GM19468 (cell line): ENCODE measurements around the gene ITPR2.
"Not testable (repeated sequence)": the region's sequence is repeated elsewhere in the genome, so short reads cannot be mapped to it uniquely, and the experiment has no call there.

Experiments used
- ATAC-seq: cut with Tn5 transposase; IDR thresholded peaks from one replicate; pipeline ENCODE4 v1.9.1; 2021; ENCODE audit warnings: mild to moderate bottlenecking, moderate library complexity, moderate number of reproducible peaks; ENCODE audit not compliant: unreplicated experiment; ENCODE audit errors: extremely low read depth

Gene ITPR2

DNA sequence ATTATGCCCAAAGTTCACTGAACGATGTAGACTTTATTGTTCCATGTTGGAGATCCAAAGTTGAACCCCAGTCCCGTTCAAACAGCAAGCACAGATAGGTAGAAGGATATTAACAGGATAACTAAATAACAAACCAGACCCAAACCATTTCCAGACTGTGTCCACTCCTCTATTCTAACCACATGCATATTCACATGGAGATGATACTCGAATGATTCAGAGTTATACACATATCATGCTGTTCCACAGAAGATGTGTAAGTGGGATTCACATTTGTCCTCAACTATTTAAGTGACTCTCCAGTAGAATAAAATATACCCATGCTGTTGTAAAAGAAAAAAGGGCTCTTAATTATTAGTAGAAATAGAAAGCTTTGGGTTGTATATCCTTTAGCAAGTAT is 185.9 kb downstream of the ITPR2 start:
- ATAC-seq: no peak

DNA sequence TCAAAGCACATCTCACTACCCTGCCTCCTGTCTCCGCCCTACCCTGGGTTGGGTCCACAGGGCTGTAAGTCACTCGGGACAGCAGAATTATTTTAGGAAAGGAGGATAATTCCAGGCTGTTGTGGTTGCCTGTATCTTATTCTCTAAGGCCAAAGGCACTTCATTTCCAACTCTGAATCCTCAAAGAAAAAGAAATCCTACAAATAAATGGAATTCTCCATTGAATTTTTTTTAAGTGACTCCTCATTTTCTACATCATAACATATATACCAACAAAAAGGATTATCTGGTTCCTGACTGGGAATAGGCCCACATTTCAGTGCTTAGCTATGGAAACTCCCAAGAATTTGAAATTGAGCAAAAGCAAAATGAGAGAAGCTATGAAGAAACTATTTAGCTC is 186.4 kb downstream of the ITPR2 start:
- ATAC-seq: no peak

DNA sequence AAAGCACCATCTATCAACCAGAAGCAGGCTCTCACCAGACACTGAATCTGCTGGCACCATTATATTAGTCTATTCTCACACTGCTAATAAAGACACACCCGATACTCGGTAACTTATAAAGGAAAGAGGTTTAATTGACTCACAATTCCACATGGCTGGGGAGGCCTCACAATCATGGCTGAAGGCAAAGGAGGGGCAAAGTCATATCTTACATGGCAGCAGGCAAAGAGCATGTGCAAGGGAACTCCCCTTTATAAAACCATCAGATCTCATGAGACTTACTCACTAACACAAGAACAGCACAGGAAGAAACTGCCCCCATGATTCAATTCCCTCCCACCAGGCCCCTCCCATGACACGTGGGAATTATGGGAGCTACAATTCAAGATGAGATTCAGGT is 188.6 kb downstream of the ITPR2 start:
- not testable (repeated sequence) for ATAC-seq

DNA sequence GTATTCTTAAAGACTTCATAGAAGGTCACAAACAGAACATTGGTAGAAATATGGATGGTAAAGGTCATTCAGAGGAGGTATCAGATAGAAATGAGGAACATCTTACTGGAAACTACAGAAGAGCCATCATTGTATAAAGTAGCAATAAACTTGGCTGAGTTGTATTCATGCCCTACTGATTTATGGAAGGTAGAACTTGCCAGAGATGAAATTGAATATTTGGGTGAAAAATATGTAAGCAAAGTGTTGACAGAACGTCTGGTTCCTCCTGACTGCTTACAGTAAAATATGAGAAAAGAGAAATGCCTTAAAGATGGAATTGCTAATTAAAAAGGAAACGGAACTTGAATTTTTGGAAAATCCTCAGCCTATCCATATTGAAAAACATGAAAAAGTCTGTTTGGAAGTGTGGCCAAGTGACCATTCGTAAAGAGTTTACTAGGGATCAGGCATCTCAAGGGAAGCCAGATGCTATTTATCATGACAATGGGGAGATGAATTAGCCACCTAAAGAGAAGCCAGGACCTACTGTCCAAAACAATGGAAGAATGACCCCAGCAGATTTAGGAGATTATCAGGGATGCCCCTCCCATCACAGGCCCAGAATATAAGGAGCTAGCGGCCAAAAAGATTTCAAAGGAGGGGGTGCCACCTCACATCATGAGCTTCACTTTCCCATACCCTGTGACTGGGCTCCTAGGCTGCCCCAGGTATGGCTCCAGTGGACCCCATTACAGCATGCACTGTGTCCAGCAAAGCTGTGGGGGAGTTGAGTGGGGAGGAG is 189.3 kb downstream of the ITPR2 start:
- no peak for ATAC-seq

DNA sequence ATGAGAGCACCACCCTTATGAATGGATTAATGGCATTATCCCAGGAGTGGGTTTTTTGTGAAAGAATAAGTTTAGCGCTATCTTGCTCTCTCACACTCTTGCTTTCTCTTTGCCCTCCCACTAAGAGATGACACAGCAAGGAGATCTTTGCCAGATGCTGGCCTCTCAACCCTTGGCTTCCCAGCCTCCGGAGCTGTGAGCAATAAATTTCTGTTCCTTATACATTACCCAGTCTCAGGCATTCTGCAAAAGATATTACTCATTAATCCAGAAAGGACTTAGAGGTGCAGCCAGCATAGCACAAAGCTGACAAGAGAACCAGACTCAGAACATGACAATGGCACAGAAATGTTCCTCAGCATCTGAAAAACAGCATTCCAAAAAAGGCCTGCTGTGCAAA is 190.6 kb downstream of the ITPR2 start:
- no peak for ATAC-seq

DNA sequence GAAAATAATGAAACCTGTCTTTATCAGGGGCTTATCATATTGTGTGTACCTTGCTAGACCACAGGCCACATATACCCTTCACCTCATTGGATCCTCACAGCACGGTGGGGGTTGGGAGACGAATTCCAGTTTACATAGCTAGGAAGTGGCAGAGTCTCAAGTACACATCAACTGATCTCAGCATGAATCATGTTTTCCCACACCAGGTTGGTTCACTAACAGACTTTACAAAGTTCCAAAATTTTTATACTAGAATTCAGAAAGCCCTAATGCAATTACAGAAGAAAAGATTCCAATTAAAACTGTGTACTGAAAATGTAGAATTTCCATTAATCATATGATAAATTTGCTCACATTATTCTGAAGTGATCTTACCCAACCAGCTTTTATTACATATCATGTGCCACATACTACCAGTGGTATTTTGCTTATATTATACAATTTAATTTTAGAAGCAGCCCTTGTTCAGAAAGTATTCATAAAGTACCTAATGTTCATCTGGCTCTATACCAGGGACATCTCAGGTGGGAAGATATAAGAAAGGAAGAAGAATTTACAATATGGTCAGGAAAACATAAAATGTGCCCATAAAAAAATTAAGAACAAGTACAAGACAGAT is 196.2 kb downstream of the ITPR2 start:
- ATAC-seq: no peak

DNA sequence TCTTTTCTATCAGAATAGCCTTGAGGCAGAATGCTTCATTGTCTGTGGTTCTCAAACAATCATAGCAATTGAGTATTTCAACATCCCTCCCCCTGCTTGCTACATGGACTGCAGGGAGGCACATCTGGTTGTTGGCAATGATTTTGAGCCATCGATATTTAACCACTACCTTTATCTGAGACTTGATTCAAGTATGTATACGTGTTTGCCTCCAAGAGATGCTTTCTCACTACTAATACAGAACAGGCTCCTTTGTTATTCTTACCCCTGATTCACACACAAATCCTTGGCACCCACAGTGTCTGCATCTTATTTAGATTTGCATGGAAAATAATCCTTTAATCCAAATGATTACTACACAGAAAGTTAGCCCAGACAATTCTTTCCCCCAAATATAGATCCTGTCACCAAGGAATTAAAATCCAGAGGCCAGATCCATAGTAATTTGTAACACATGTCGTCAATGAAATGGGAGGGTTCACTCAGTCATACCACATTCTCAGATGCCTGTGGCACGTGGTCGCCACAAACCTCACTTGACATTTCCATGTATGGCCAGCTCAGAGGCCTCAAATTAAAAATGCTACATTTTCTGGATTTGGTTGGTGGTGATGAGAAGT is 199.3 kb downstream of the ITPR2 start:
- ATAC-seq: no peak

DNA sequence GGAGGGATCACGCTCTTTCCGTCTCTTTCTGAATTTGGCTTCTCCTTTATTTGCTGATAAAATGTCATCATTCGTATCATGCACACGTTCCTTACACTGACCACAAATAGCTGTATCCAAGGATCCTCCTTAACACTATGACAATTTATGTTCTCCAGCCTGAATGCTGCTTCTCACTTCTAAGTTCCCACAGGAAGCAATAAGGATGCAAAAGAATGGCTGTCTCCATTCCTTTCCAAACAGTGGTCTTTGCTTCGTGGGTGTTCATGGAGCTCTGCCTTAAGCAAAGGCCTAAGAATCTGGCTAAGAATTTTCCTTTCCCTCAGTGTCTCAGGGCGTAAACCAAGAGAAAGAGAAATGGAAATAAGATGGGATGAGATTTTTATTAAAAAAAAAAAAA is 200.2 kb downstream of the ITPR2 start:
- no peak for ATAC-seq

DNA sequence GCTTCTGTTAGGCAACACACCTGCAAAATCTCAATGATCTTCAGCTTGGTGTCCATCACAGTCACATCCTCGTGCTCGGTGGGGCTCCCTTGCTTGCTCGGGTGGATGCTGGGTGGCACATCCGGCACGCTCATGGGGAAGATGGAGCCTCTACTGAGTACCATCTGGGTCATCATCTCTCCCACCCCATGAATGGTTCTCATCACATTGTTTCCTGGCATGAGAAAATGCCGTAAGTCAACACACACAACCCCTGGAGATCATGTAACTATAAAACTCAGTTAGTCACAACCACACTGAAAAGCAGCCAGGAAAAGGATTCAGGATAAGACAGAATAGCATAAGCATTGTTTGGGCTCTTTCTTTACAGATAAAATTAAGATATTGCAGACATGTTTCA is 201.1 kb downstream of the ITPR2 start:
- ATAC-seq: no peak

DNA sequence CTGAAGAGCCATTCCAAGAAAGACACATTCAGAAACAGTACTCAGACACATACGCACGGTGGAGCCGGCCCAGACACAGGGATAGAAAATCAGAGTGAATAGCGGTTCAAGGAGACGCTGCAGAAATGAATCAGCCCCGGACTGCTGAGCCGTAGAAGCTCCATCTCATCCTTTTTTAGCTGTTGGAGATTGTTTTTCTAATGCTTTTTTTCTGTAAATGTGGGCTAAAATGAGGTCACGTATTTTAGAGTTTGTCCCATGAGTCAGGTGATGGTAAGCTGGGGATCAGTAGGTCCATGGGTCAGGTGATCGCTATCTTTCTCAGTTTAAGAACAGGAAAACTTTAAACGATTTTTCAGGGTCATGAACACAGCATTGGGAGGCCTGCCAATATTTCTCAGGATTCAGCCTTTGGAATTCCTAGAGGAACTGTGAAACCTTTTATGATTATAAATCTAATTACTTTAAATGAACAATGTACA is 202.4 kb downstream of the ITPR2 start:
- no peak for ATAC-seq

DNA sequence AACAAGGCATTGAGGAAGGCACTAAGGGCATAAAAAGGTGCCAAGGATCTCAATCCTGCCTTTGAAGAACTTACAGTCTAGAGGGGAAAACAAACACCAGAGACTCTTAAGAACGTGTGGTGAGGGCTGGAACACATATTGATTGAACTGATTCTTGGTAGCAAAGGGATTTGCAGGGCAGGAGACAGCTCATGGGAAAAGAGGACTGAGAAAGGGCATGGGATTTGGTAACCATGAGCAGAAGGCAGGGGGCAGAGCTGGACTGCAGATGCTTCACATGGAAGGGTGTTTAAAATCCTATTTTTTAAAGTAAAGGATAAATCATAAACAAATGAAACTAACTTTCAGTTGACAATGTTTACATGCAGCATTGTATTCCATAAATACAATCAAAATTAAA is 203.1 kb downstream of the ITPR2 start:
- no peak for ATAC-seq

DNA sequence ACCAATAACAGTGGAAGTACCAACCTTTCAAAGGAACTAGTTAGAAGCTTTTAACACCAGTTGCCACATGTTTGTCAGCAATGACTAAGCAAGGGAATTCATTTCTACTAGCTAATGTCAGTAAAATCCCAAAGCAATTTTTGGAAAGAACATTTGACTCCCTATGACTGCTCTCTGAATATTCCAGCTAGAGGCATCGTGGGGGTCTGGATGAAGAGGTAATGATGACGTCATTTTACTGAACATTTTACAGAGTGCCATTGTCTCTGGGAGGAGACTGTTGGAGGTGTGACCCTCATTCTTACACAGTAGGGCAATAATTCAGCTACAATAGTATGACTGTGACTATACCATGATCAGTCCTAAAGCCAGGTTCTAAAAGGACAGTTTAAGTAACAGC is 204.8 kb downstream of the ITPR2 start:
- ATAC-seq: no peak

DNA sequence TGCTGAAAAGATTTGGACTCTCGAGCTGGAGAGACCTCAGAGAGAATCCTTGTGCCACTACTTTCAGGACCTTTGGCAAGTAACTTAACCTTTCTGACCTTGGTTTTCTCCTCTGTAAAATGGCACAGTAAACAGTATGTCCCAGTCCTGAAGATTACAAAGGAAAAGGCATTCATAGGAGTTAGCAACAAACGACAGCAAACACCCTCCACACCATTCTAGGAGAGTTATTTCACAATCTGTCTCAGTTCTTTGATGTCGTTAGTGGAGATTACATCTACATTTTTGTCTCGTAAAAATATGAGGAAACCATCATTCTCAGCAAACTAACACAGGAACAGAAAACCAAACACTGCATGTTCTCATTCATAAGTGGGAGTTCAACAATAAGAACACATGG is 205.7 kb downstream of the ITPR2 start:
- no peak for ATAC-seq

DNA sequence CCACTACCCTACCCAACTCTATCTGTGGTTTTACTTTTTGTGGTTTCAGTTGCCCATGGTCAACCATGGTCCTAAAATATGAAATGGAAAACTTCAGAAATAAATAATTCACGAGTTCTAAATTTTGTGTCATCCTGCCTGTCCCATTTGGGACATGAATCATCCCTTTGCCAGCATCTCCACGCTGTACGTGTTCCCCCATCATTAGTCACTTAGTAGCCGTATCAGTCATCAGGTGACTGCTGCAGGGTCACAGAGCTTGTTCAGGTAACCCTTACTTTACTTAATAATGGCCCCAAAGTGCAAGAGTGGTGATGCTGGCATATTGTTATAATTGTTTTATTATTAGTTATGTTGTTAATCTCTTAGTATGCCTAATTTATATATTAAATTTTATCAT is 209.9 kb downstream of the ITPR2 start:
- no peak for ATAC-seq

DNA sequence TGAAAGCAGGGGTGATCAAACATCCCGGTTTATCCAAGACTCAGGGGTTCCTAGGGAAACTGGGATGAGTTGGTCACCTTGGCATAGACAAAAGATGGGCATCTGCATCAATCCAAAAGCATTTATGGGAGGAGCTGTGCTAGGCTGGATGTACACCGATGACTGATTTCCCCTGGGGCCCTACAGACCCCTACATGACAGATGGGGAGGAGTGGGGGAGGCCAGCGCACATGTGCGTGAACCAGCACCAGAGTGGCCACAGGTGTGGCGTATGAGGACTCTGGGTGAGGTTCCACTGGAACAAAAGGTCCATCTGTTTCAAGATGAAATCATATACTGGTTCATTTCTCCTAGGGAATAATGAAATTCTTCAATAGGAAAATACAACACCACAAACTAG is 210.4 kb downstream of the ITPR2 start:
- no peak for ATAC-seq

DNA sequence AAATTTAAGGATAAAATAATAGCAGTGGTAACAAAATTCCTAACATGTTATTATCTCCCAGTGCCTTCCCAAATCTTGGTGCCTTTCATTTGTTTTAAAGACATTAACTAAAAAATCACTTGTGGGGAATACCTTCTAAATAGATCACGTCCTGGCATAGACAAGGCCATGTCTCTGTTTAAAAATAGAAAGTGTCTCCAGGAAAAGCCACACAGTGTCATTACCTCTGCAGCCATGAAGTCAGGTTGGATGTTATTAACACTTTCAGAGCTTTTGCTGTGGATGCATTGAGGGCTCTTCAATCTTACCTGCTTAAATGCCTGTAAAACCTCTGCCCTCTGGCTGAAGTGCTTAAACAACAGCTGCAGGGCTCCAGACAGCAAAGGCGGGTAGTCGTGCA is 211.1 kb downstream of the ITPR2 start:
- no peak for ATAC-seq

DNA sequence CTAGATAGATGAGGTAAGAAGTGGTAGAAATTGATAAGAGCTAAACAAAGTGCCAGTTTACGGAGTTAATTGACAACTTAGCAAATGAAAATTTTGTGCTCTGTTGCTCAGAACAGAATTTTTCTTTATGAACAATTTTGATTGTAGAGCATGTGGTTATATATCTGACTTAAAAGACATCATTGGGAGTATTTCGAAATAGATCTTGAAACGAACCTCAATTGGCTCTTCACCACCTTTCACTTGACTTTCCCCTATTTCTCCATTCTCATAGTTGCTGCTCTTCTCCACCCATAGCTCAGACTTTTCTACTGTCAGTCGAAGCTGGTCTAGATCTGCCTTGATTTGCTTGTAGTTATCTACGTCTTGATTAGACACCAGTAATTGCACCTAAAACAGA is 212.1 kb downstream of the ITPR2 start:
- ATAC-seq: no peak

DNA sequence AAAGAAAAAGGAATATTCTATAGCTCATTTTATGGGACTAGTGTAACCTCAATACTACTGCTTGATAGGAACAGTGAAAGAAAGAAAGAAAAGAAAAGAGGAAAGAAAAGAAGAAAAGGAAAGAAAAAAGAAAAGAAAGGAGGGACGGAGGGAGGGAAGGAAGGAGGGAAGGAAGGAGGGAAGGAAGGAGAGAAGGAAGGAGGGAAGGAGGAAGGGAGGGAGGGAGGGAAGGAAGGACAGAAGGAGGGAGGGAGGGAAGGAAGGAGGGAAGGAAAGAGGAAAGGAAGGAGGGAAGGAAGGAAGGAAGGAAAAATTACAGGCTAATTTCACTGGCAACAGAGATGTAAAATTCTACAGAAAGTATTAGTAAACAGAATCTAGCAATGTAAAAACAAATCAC is 215.5 kb downstream of the ITPR2 start:
- no peak for ATAC-seq

DNA sequence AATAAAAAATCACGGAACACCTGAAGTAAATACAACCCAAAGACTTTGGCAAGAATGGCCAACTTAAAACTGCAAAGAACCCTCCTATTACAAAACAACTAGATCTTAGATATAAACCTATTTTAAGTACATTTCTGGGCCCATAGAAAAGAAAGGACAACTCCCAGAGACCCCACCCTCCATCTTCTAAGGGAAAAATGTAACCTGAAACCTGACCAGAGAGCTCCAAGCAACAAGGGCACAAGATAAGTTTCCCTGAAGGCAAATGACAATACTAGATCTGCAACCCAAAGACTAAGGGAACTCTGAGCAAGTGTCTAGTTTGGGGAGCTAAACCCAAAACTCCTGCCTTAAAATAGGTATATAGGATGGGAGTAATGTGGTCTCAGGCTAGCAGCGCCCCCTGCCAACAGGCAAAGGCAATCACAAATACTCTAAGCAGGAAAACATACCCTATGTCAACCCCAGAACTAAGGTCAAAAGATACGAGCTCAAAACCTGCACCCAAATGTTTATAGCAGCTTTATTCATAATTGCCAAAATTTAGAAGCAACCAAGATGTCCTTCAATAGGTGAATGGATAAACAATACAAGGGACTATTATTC is 218.9 kb downstream of the ITPR2 start:
- no peak for ATAC-seq

DNA sequence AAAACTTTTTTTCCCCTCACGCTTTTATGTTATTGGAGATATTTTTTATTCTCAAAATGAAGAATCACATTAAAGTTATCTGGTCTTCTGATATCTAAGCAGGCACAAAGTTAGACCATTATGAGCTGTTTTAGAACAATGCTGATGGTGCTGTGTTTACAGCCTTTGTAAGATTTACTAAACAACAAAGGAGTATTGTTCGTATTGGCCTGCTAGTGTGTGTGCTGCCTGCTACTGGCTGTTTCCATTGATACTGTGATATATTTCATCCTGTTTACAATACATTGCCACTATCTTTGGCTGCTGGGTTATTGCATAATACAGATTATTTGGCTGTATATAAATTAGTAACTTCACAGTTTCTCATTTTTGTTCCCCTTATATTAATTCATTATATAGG is 220.8 kb downstream of the ITPR2 start:
- no peak for ATAC-seq

DNA sequence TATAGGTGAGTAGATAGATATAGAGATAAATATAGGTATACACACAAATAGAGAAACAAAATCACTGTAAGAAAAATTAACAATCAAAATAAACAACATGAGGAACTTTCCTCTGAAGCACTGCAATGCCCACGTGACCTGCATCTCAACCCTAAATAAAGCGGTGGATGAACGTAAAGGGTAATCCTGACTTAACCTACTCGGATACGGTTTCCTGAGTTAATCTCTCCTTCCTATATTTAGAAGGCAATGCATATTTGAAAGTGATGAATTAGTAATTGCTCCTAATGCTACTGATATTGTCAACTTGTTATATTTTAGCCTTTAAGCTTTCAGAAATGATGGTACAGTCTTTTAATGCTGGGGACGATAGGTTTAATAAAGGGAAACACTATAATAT is 221.4 kb downstream of the ITPR2 start:
- ATAC-seq: no peak
